NCI-H187 (cell line): ENCODE results near the gene GRIA2.

ENCODE experiments used
- DNase-seq, 2 experiments: peaks; one replicate each; lab custom pipeline; 2025; lab: John Stamatoyannopoulos, UW

Gene GRIA2

DNA sequence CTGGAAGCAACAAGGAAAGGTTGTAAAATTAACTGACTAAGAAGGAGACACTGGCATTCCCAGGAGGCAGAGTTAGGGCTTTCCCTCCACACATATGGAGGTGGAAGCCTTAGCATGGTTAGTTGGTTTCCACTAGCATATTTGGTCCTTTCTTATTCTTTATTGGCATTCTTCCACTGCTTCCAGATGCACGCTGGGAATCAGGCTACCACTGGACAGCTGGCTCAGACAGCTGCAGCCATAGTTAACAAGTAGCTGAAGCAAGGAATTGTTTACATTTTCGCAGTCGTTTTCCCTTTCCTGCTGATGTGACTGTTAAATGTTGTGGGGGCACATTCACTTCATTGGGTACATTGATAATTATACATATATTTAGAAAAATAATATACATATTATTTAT, 169.2 kb downstream of the GRIA2 start:
- DNase-seq, result no peak

DNA sequence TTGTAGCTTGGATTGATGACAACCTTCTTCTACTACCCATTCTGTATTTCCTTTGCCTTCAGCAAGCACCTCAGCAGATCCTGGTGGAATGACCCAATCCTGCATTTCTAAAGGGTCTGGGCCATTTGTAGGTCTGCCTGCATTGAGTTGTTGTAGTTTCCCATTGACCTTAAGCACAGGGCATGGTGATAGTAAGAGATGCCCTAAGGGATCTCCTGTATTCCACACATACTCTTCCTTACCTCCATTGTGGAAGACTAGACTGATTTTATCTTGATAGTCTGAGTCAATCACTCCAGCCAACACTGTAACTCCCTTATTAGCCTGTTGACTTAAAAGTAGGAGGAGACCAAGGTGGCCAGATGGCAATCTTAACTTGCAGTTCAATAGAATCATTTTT, 184.5 kb downstream of the GRIA2 start:
- DNase-seq, result no peak
